MCF 10A (cell line): Measurements from ENCODE around the gene SUGCT. TPM values are rescaled to one million over a fixed set of nuclear protein-coding genes. Genes with fewer than 3 reads are reported as not detected.

Source experiments
- BruUV-seq: library from RNA; stranded (reverse); fragments of 400-500 nt; replicated peaks from 2 replicates; lab custom pipeline; 2021; lab: Mats Ljungman, UMichigan
- CTCF ChIA-PET: fragments of 300-600 bp; sonication (Branson Sonifier 250); formaldehyde crosslinking; extraction: SDS; loops from one replicate; lab custom pipeline; 2021; ENCODE audit warnings: antibody characterized with exemption, inconsistent platforms; lab: Yijun Ruan, JAX
- POLR2A ChIA-PET: fragments of 300-600, 350-650 bp; sonication (Branson Sonifier 250); formaldehyde crosslinking; extraction: SDS; loops from one replicate; lab custom pipeline; 2020; ENCODE audit warnings: antibody characterized with exemption, inconsistent platforms; lab: Yijun Ruan, JAX
- DNase-seq: peaks from one replicate; pipeline ENCODE4 v3.0.0-alpha.2; 2018; ENCODE audit not compliant: unreplicated experiment
- H3K27ac Mint-ChIP-seq: one replicate; pipeline ENCODE4 v1.8.0; 2022; ENCODE audit warnings: mild to moderate bottlenecking, low read depth, mixed read lengths; ENCODE audit not compliant: unreplicated experiment
- H3K27me3 Mint-ChIP-seq: one replicate; pipeline ENCODE4 v1.8.0; 2022; ENCODE audit warnings: mixed read lengths; ENCODE audit not compliant: insufficient read depth, unreplicated experiment
- H3K36me3 Mint-ChIP-seq: one replicate; pipeline ENCODE4 v1.8.0; 2022; ENCODE audit warnings: mild to moderate bottlenecking, moderate library complexity, mixed read lengths; ENCODE audit not compliant: insufficient read depth, unreplicated experiment
- H3K4me1 Mint-ChIP-seq: one replicate; pipeline ENCODE4 v1.8.0; 2022; ENCODE audit warnings: mixed read lengths; ENCODE audit not compliant: insufficient read depth, unreplicated experiment
- H3K4me3 Mint-ChIP-seq: one replicate; pipeline ENCODE4 v1.8.0; 2022; ENCODE audit warnings: mild to moderate bottlenecking, moderate library complexity, mixed read lengths; ENCODE audit not compliant: unreplicated experiment
- H3K9me3 Mint-ChIP-seq: one replicate; pipeline ENCODE4 v1.8.0; 2022; ENCODE audit warnings: mixed read lengths; ENCODE audit not compliant: unreplicated experiment
- intact Hi-C: fragments of 100-400 bp; cut with micrococcal nuclease; formaldehyde crosslinking; loops from 2 replicates; pipeline ENCODE4 v1.14.1; 2022
- total RNA-seq: library from RNA; stranded (reverse); gene quantifications from 2 replicates; pipeline ENCODE4 v1.2.3, GENCODE V29; 2022
- TF ChIP-seq, protein P1 (sequence below): fragments of 200-600 bp; IDR thresholded peaks from one replicate; pipeline ENCODE4 v1.8.0; 2022; ENCODE audit warnings: antibody characterized with exemption, mild to moderate bottlenecking; ENCODE audit not compliant: unreplicated experiment

The SUGCT gene
- total RNA-seq, 1 experiment from 2014 or later, result 25.4 TPM

DNA sequence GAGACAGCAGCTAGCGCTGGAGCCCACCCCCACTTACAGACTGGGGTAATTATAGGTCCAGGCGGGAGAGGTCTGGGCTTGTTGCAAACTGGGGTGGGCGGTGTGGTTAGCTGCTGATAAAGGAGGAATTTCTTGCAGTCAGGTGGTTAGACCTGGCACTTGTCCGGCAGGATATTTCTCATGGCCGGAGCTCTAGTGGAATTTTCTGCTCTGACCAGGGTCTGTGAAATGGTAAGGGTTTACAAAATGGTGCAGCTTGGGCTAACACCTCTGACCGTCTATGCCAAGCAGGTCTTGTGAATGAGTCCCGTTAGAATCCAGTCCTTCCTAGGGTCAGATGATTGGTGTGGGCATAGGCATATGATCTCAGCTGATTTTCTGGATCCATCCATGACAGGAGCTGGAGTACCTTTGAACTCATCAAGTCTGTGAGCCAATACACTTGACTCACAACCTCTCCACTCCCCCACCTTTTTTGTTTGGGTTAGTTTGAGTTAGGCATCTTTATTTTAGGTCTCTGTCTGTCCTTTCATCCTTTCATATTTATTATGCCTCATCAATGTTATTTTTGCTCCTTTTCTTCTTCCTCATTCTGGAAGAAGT, 213.4 kb downstream of the SUGCT start:
- TF ChIP-seq, protein P1, sequence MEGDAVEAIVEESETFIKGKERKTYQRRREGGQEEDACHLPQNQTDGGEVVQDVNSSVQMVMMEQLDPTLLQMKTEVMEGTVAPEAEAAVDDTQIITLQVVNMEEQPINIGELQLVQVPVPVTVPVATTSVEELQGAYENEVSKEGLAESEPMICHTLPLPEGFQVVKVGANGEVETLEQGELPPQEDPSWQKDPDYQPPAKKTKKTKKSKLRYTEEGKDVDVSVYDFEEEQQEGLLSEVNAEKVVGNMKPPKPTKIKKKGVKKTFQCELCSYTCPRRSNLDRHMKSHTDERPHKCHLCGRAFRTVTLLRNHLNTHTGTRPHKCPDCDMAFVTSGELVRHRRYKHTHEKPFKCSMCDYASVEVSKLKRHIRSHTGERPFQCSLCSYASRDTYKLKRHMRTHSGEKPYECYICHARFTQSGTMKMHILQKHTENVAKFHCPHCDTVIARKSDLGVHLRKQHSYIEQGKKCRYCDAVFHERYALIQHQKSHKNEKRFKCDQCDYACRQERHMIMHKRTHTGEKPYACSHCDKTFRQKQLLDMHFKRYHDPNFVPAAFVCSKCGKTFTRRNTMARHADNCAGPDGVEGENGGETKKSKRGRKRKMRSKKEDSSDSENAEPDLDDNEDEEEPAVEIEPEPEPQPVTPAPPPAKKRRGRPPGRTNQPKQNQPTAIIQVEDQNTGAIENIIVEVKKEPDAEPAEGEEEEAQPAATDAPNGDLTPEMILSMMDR, result no peak
- H3K4me3 Mint-ChIP-seq, result no peak overlapping the region
- H3K4me1 Mint-ChIP-seq, result no peaks in the 10 kb centered on the region
- no peaks in the 10 kb centered on the region for H3K27me3 Mint-ChIP-seq
- POLR2A ChIA-PET, result no interaction called here
- no peaks in the 10 kb centered on the region for H3K36me3 Mint-ChIP-seq
- CTCF ChIA-PET, result interaction anchor here (0.6 kb wide), 1 partner anchor 99 kb away, joined by 3 read pairs; no protein-coding TSS in a partner anchor
- H3K27ac Mint-ChIP-seq, result no peak overlapping the region
- DNase-seq, result no peak
- H3K9me3 Mint-ChIP-seq, result no peaks in the 10 kb centered on the region
- no TSS peak for BruUV-seq
- intact Hi-C loops, result no loop called here

GRCh38 chr7:40350100-40350499, 215.3 kb downstream of the SUGCT start:
- no TSS peak for BruUV-seq
- ChIA-PET CTCF (no interaction called here), POLR2A (interaction anchor here (0.6 kb wide), 1 partner anchor 245 kb away, joined by 3 read pairs; no protein-coding TSS in a partner anchor)
- intact Hi-C loops, result no loop called here
- H3K36me3 Mint-ChIP-seq, result no peaks in the 10 kb centered on the region
- TF ChIP-seq, protein P1, result no peak
- H3K27ac Mint-ChIP-seq, result no peak overlapping the region
- no peaks in the 10 kb centered on the region for H3K4me1 Mint-ChIP-seq
- H3K27me3 Mint-ChIP-seq, result no peaks in the 10 kb centered on the region
- DNase-seq, result no peak
- no peaks in the 10 kb centered on the region for H3K9me3 Mint-ChIP-seq
- H3K4me3 Mint-ChIP-seq, result no peak overlapping the region

DNA sequence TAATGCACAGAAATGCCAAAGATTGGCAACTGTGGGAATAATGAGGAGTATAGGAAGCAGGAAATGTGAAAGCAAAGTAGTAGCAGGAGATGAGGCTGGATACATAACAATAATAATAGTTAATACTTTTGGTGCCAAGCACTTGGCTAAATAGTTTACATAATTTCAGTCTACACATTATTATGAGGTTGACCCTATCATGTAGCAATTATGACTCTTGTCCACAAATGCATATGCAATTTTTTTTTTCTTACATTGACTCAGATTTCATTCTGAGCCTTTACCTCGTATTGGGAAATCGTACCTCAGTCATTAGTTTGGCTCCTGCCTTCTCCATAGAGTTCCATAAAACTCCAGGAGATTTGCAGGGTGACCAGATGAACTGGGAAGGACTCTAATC, 219.9 kb downstream of the SUGCT start:
- intact Hi-C loops, result no loop called here
- Mint-ChIP-seq H3K4me3 (no peak overlapping the region), H3K27ac (no peak overlapping the region), H3K36me3 (no peaks in the 10 kb centered on the region), H3K4me1 (no peaks in the 10 kb centered on the region), H3K27me3 (no peaks in the 10 kb centered on the region), H3K9me3 (no peaks in the 10 kb centered on the region)
- ChIA-PET CTCF (no interaction called here), POLR2A (no interaction called here)
- BruUV-seq, result no TSS peak
- TF ChIP-seq, protein P1, result no peak
- DNase-seq, result peak; percentile 18

DNA sequence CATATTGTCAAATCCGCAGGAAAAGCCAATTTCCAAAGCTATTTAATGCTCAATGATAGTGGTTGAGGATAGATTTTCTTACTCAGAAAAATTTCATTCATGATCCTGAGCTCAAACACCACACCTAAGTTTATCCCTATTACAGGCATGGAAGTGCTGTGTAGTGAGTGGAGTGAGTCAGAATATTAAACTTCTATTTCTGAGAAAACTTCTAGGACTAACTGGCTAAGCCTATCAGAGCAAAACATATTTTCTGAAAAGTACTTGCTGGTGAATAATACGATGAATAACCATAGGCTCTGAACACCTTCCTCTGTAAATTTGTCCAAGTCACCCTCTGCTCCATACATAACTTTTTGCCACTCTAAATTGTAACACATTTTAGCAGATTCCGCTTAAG, 221.5 kb downstream of the SUGCT start:
- Mint-ChIP-seq H3K4me1 (no peaks in the 10 kb centered on the region), H3K4me3 (no peak overlapping the region), H3K27me3 (no peaks in the 10 kb centered on the region), H3K9me3 (no peaks in the 10 kb centered on the region), H3K27ac (no peak overlapping the region), H3K36me3 (no peaks in the 10 kb centered on the region)
- no TSS peak for BruUV-seq
- ChIA-PET CTCF (no interaction called here), POLR2A (no interaction called here)
- intact Hi-C loops, result no loop called here
- TF ChIP-seq, protein P1, result no peak
- DNase-seq, result no peak
